Loucy (cell line): ENCODE measurements around the gene EXD3.

Experiments used
- CTCF ChIP-seq: fragments of 200-600 bp; sonication (generic); conservative IDR thresholded peaks from 2 replicates; pipeline ENCODE4 v1.5.1; 2014; ENCODE audit warnings: mild to moderate bottlenecking, antibody characterized with exemption, low read length
- EZH2phosphoT487 ChIP-seq: fragments of 200-600 bp; IDR thresholded peaks from 2 replicates; pipeline ENCODE4 v1.6.1; 2018; ENCODE audit warnings: antibody characterized with exemption, mild to moderate bottlenecking, moderate library complexity, borderline replicate concordance

DNA sequence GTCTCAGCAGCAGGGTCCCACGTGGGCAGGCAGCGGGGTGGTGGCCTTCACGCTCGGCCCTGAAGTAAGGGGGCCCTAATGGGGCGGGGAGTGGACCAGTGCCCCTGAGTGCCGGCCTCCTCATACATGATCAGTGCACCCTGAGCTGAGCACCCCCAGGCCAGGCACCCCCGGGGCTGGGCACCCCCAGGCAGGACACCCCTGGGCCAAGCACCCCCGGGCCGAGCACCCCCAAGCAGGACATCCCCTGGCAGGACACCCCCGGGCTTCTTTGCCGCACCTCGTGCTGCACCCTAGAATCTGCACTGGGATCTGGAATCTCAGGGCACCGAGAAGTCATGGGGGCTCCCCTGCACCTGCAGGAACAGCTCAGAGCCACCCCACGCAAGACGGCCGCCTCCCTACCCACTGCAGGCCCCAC, 51.4 kb downstream of the EXD3 start:
- TF ChIP-seq CTCF (no peak), EZH2phosphoT487 (no peak)
